ENCODE results near the gene TBXA2R.

GRCh38 chr19:3631053-3631861 is 24.6 kb upstream of the TBXA2R start:
- TF ChIP-seq CTCF (IDR thresholded peaks at IDR 0.05; ENCODE audit: low read length) (no peak), EZH2phosphoT487 (IDR thresholded peaks at IDR 0.05; ENCODE audit: low read length) (no peak)
